Glutamatergic neuron (in vitro differentiated cells): ENCODE measurements around the gene INKA2. TPM values are rescaled to one million over a fixed set of nuclear protein-coding genes. Genes with fewer than 3 reads are reported as not detected.
A peak's percentile ranks its signal among the peaks of the same experiment; 100 is the strongest.

Experiments used
- DNase-seq: peaks from one replicate; pipeline ENCODE4 v3.0.0; 2022
- H3K27ac Mint-ChIP-seq: one replicate; pipeline ENCODE4 v1.8.0; 2020; ENCODE audit warnings: mild to moderate bottlenecking, mixed read lengths, inconsistent platforms; ENCODE audit not compliant: unreplicated experiment
- H3K27me3 Mint-ChIP-seq: one replicate; pipeline ENCODE4 v1.8.0; 2020; ENCODE audit warnings: mild to moderate bottlenecking, moderate library complexity, mixed read lengths, inconsistent platforms; ENCODE audit not compliant: unreplicated experiment
- H3K36me3 Mint-ChIP-seq: one replicate; pipeline ENCODE4 v1.8.0; 2020; ENCODE audit warnings: mild to moderate bottlenecking, mixed read lengths, inconsistent platforms; ENCODE audit not compliant: unreplicated experiment
- H3K4me1 Mint-ChIP-seq: one replicate; pipeline ENCODE4 v1.8.0; 2020; ENCODE audit warnings: mild to moderate bottlenecking, low read depth, mixed read lengths, inconsistent platforms; ENCODE audit not compliant: unreplicated experiment
- H3K4me3 Mint-ChIP-seq: one replicate; pipeline ENCODE4 v1.8.0; 2020; ENCODE audit warnings: mild to moderate bottlenecking, mixed read lengths, inconsistent platforms; ENCODE audit not compliant: unreplicated experiment
- H3K9me3 Mint-ChIP-seq: one replicate; pipeline ENCODE4 v1.8.0; 2020; ENCODE audit warnings: mild to moderate bottlenecking, moderate library complexity, mixed read lengths, inconsistent platforms; ENCODE audit not compliant: unreplicated experiment
- CTCF ChIP-seq: fragments of 200-600 bp; sonication (generic); IDR thresholded peaks from one replicate; pipeline ENCODE4 v1.5.0; 2021; ENCODE audit not compliant: partially characterized antibody, unreplicated experiment
- total RNA-seq: library from RNA; stranded (reverse); fragmentation: NEBNext Ultra II Directional; extraction: Animal tissue kit (Norgen Biotek cat#: 25700); gene quantifications from one replicate; pipeline ENCODE4 v1.2.1, GENCODE V29; 2021; ENCODE audit not compliant: unreplicated experiment

INKA2 gene
- total RNA-seq, 1 donor from 2014 or later: 112 TPM

DNA sequence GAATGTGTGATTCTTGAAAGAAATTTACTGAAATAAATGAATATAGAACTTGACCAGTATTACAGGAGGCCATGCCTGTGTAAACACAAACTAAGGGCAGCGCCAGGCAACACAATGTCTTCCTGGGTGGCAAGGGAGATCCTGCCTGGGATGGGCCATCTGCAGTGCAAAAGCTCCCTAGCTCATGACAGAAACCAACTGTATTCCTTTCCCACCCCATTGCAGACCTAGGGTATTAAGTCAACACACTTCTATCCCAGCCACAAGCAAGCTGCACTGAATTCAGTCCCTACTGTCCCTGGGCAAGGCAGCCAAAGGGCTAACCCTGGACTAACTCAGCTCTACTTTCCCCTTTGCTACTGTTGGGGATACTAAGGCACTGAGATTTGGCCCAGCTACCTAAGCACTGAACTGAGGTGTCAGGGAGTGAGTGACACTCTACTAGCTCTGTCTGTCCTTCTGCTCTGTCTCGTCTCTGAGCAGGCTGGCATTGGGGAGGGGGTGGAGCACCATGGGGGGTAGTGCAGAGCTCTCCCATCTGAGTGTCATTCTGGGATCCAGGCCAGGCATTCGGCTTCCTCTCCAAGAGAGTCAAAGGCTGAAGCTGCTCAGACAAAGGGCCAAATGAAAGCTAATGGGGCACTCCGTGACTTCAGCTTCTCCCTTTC, 2.5 kb downstream of the INKA2 start:
- H3K4me3 Mint-ChIP-seq: no peak overlapping the region
- H3K4me1 Mint-ChIP-seq: peaks cover 38% of the 10 kb centered on the region
- no peak for DNase-seq
- H3K36me3 Mint-ChIP-seq: peaks cover 14% of the 10 kb centered on the region
- peaks cover 32% of the 10 kb centered on the region for H3K9me3 Mint-ChIP-seq
- TF ChIP-seq CTCF: no peak
- peaks cover 40% of the 10 kb centered on the region for H3K27me3 Mint-ChIP-seq
- H3K27ac Mint-ChIP-seq: no peak overlapping the region

DNA sequence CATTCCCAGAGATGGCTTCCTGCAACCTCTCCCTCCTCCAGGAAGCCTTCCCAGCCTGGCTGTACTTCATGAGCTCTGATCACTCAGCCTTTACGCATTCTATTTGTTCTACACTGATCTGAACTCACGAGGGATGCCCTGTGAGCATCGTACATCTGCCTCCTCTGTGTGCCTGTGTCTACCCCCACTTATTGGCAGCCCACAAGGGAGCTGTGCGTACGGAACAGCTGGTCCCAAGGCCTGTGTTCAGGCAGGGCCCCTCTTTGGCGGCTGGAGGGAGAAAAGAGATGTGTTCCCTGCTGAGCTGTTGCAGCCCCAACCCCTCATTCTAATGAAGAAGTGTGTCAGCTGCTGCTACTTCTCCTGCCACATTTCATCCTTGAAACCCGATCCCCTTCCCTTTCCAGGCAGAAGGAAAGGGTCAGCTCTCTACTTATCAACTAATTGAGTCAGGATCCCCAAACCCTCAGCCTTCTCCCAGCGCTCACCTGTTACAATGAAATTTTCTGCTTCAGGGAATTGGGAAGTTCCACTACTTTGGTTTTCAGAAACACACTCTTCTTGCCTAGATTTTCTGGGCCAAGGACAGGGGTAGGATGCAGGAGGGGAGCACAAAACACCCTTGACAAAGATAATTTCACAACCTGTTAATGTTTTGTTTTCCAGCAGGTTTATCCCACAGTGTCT, 3.2 kb downstream of the INKA2 start:
- H3K36me3 Mint-ChIP-seq: peaks cover 14% of the 10 kb centered on the region
- H3K27me3 Mint-ChIP-seq: peaks cover 38% of the 10 kb centered on the region
- no peak overlapping the region for H3K27ac Mint-ChIP-seq
- H3K4me3 Mint-ChIP-seq: no peak overlapping the region
- TF ChIP-seq CTCF: no peak
- H3K4me1 Mint-ChIP-seq: peaks cover 34% of the 10 kb centered on the region
- peaks cover 34% of the 10 kb centered on the region for H3K9me3 Mint-ChIP-seq
- DNase-seq: peak; percentile 88

GRCh38 chr1:111735321-111735720, 3.9 kb downstream of the INKA2 start:
- H3K27ac Mint-ChIP-seq: no peak overlapping the region
- H3K4me1 Mint-ChIP-seq: peaks cover 40% of the 10 kb centered on the region
- peaks cover 40% of the 10 kb centered on the region for H3K27me3 Mint-ChIP-seq
- TF ChIP-seq CTCF: no peak
- no peak for DNase-seq
- H3K4me3 Mint-ChIP-seq: no peak overlapping the region
- peaks cover 34% of the 10 kb centered on the region for H3K9me3 Mint-ChIP-seq
- H3K36me3 Mint-ChIP-seq: peaks cover 14% of the 10 kb centered on the region

- no peak for TF ChIP-seq CTCF
- no peak for DNase-seq
- H3K36me3 Mint-ChIP-seq: peaks cover 14% of the 10 kb centered on the region
- no peak overlapping the region for H3K4me3 Mint-ChIP-seq
- peaks cover 44% of the 10 kb centered on the region for H3K4me1 Mint-ChIP-seq
- H3K27ac Mint-ChIP-seq: no peak overlapping the region
- peaks cover 41% of the 10 kb centered on the region for H3K27me3 Mint-ChIP-seq
- peaks cover 35% of the 10 kb centered on the region for H3K9me3 Mint-ChIP-seq
Measured at GRCh38 chr1:111734856-111735255, 4.3 kb downstream of the INKA2 start.

DNA sequence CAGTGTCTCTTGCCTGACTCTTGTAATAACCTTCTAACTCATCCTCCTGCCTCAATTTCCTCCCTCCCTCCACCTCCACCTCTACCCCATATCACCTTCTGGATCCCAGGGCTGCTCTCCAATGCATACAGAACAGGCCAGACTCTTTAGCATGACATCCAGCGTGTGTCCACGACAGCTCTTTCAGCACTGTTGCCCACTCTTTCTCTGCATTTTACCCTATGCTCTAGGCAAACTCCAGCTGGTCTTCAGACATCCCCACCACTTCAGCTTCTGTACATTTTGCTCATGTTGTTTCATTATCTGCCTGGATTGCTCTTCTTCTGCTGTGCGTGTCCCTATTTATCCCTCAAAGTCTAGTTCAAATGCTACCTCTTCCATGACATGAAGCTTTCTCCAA, 4.8 kb downstream of the INKA2 start:
- Mint-ChIP-seq H3K9me3 (peaks cover 32% of the 10 kb centered on the region), H3K4me3 (no peak overlapping the region), H3K27me3 (peaks cover 39% of the 10 kb centered on the region), H3K4me1 (peaks cover 47% of the 10 kb centered on the region), H3K27ac (no peak overlapping the region), H3K36me3 (peaks cover 14% of the 10 kb centered on the region)
- DNase-seq: no peak
- TF ChIP-seq CTCF: no peak
